ENCODE results near the gene DGUOK.
"Not testable (repeated sequence)": the region's sequence is repeated elsewhere in the genome, so short reads cannot be mapped to it uniquely, and the experiment has no call there.

Gene DGUOK

GRCh38 chr2:73902284-73902683 lies 24.4 kb upstream of the DGUOK start:
- DNase-seq = no peak

- no peak for DNase-seq
Measured at GRCh38 chr2:73903313-73903712, 23.4 kb upstream of the DGUOK start.

- not testable (repeated sequence) for DNase-seq
Measured at GRCh38 chr2:73903949-73904613, 22.6 kb upstream of the DGUOK start.

DNA sequence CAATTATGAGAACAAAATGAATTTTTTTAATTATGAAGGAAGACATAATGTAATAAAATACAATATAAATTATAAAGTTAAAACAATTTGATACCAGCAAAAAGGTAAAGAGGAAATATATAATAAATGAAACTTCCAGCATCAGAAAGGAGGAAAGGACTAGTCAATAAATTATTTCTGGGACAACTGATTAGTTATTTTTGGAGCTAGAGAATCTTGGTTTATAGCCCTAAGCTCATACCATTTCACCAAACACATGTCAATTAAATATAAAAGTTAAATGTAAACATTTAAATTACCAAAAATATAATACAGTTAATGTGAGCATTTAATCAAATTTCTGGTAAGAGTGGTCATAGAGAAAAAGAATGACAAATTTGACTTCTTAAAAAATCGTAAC lies 21.7 kb upstream of the DGUOK start:
- no peak for DNase-seq

DNA sequence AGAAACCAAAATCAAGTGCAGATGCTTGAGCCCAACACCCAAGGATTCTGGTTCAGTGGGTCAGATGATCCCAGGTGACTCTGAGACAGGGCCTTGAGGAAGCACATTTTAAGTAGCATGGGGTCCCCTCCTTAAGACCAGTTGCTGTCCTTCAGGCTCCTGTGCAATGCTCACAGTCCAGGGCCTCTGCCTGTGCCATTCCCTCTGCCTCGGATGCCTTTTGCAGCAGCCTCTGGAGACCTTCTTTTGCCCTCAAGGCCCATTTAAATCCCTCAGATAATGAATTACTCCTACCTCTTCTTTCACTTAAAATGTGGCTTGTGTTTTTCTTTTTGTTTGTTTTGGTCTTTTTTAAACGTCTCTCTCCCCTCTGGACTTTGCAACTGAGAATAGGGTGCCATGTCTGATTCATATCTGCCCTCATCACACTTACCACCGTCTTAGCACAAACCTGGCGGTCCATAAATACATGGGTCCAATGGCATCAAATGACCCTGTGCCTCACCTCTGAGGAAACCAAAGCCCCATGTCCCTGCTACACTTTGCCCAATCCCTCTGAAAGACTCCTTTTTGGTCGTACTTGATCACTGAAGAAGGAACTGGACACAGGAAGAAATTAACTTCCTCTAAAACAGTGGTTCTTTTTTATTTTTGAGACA lies 19.7 kb upstream of the DGUOK start:
- DNase-seq = no peak

DNA sequence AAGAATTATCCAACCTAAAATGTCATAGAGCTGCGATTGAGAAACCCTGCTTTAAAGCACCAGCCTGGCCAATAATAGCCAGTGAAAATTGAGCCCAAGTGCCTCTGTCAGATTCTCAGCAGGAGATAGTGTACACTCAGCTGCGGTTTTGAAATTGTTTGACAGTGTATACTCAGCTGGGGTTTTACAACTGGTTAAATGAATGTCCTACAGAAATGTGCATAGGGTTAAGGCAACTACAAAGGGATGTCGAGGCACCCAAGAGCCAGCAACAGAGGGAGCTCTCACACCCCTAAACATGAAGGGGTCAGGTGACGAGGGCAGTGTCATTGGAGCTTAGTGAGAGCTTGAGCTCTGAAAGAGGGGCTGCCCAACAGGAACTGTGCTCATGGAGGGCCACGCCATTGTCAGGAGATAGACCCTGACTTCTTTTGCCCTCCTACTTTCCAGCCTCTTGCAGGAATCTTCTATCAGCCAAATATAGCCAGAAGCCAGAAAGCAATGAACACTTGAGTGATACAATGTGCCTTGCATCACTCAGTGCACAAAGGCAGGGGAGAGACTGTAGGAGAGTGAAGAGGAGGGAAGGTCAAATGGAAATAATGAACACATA lies 18.7 kb upstream of the DGUOK start:
- DNase-seq = peak; percentile 81 to 97

- DNase-seq = no peak
Measured at GRCh38 chr2:73908689-73909652, 17.7 kb upstream of the DGUOK start.

GRCh38 chr2:73910873-73911547 lies 15.7 kb upstream of the DGUOK start:
- no peak for DNase-seq

DNA sequence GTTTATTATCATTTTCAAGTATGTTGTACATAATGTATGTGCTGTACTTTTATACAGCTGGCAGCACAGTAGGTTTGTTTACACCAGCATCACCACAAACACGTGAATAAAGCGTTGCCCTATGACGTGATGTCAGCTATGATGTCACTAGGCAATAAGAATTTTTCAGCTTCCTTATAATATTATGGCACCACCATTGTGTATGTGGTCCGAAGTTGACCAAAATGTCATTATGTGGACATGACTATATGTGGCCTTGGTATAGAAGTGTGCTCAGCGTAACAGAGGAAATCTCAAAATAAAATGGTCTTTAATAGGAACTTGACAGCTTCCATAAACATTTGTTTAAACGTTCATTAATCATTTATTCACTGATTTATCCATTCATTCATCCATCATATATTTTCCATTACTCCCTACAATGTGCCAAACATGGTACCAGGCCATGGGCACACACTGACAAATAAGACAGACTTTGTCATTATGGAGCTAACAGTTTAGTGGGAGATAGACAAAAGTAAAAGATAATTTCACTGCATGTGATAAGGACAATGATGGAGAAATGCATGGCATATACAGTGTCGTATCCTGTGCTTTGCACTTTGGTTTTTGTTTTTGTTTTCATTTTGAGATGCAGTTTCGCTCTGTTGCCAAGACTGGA lies 15.0 kb upstream of the DGUOK start:
- DNase-seq = no peak

- no peak for DNase-seq
Measured at GRCh38 chr2:73913414-73914054, 13.1 kb upstream of the DGUOK start.

- DNase-seq = no peak
Measured at GRCh38 chr2:73914667-73915066, 12.0 kb upstream of the DGUOK start.

DNA sequence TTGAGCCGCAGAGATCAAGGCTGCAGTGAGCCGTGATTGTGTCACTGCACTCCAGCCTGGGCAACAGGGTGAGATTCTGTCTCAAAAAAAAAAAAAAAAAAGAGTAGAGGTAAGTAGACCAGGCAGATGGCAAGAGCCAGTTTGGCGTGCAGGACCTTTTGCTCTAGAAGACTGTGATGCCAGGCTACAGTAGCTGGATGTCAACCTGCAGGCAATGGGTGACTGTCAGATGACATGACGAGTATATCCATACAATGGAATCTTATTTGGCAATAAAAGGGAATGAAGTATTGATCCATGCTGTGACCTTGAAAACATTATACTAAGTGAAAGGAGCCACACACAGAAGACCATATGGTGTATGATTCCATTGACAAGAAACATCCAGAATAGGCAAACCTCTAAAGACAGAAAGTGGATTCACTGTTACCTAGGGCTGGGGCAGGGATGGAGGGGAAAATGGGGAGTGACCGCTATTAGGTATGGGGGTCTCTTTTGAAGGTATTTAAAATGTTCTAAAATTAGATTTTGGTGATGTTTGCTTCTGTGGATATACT lies 11.2 kb upstream of the DGUOK start:
- no peak for DNase-seq

DNA sequence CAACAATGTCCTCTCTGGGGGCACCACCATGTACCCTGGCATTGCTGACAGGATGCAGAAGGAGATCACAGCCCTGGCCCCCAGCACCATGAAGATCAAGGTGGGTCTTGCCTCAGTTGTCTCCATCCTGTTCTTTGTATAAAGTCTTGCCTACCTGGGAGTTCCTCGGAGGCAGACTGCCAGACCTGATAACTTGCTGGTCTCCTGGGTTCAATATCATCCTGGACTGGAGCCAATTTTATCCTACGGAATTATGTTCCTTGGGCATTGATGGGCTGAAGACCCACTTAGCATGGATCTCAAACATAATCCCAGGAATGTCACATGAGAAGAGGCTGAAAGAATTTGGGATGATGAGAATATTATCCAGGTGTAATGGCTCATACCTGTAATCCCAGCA lies 10.0 kb upstream of the DGUOK start:
- DNase-seq = no peak

GRCh38 chr2:73917296-73917695 lies 9.4 kb upstream of the DGUOK start:
- DNase-seq = no peak

DNA sequence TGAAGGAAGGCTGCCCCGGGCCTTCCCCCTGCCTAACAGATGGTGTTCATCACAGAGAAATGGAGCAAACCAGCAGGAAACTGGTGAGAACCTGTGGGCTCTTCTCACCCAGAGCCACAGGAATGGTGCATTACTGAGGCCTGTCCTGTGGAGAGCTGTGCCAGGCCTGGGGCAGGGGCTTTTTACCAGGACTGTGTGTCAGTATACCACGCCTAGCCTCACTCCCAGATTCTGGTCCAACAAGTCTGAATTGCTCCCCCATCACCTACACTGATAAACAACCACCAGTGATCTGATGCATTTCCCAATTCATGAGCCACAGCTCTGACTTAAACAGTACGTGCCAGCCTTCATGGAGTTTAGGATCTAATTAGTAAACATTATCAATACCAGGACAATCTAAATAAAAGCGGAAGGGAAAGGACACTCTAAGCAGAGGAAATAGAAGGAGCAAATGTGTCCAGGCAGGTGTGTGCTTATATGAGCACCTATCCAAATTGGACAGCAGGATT lies 8.9 kb upstream of the DGUOK start:
- DNase-seq = no peak

GRCh38 chr2:73918856-73919255 lies 7.8 kb upstream of the DGUOK start:
- DNase-seq = no peak

DNA sequence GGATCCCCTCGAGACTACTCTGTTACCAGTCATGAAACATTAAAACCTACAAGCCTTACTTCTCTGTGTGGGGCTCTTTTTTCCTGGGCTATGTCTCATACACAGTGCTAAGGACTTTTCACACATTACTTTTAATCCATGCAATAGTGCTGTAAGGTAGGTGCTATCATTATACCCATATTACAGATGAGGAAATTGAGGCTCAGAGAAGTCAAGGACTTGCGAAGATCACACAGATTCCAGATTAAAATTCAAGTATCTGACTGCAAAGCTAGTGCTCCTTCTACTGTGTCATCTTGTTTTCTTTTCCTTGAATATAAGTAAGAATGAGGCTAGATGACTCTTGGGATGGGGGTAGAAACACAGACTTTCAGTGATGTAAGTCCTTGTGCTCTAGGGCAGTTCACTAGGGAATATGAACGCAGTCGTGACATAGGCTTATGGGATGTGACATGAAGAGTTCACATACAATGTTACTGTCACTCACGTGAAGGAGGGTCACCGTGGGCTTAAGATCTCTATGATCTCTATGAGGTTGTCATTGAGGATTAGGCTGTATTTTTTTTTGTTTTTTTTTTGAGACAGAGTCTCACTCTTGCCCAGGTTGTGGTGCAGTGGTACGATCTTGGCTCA lies 7.0 kb upstream of the DGUOK start:
- no peak for DNase-seq

- no peak for DNase-seq
Measured at GRCh38 chr2:73920577-73921545, 5.8 kb upstream of the DGUOK start.

GRCh38 chr2:73921581-73921980 lies 5.1 kb upstream of the DGUOK start:
- DNase-seq = no peak

All from NCI-H2081 (cell line).